CD14-positive monocyte (primary cell): Measurements from ENCODE around the gene UFL1. TPM values are rescaled to one million over a fixed set of nuclear protein-coding genes. Genes with fewer than 3 reads are reported as not detected.
"Not testable (repeated sequence)": the region's sequence is repeated elsewhere in the genome, so short reads cannot be mapped to it uniquely, and the experiment has no call there.

ENCODE experiments used
- DNase-seq, 3 donors: peaks; one replicate each; pipeline ENCODE4 v3.0.0-alpha.2; 2011 to 2022
- H2AFZ ChIP-seq: 2 replicates; pipeline ENCODE4 v1.6.0; 2012; ENCODE audit warnings: mild to moderate bottlenecking, low read depth, low read length, inconsistent platforms; ENCODE audit not compliant: insufficient read depth, poor library complexity, severe bottlenecking
- H3K27ac ChIP-seq, 2 donors: 1 replicate in 1 of 2; 2 replicates in 1 of 2; pipeline ENCODE4 v1.5.1; 2012 to 2013; ENCODE audit warnings: low read length in 2 of 2, control low read depth in 1 of 2, inconsistent platforms in 1 of 2, low read depth in 1 of 2, mild to moderate bottlenecking in 1 of 2
- H3K27me3 ChIP-seq, 2 donors: one replicate each; pipeline versions ENCODE4 v1.6.0 to v1.6.1; 2011 to 2013; ENCODE audit warnings: low read length in 2 of 2; ENCODE audit not compliant: control insufficient read depth in 2 of 2, insufficient read depth in 2 of 2
- H3K36me3 ChIP-seq, 2 donors: replicated peaks in 1 of 2; 1 replicate in 1 of 2; 2 replicates in 1 of 2; pipeline versions ENCODE4 v1.5.1 to v1.6.1; 2012 to 2013; ENCODE audit warnings: low read length in 2 of 2, control low read depth in 1 of 2, inconsistent platforms in 1 of 2, mild to moderate bottlenecking in 1 of 2; ENCODE audit not compliant: insufficient read depth in 2 of 2, control insufficient read depth in 1 of 2
- H3K4me1 ChIP-seq, 2 donors: 1 replicate in 1 of 2; 2 replicates in 1 of 2; pipeline versions ENCODE4 v1.5.1 to v1.6.1; 2012 to 2013; ENCODE audit warnings: low read length in 2 of 2, control low read depth in 1 of 2, inconsistent platforms in 1 of 2, mild to moderate bottlenecking in 1 of 2, moderate library complexity in 1 of 2; ENCODE audit not compliant: insufficient read depth in 2 of 2, control insufficient read depth in 1 of 2
- H3K4me2 ChIP-seq: replicated peaks from 2 replicates; pipeline ENCODE3; 2012; ENCODE audit warnings: low read length, moderate library complexity, mild to moderate bottlenecking; ENCODE audit not compliant: poor library complexity, severe bottlenecking; ENCODE audit errors: extremely low read depth
- H3K4me3 ChIP-seq, 3 experiments: fragments of 200-600 bp in 1 of 3; sonication (generic) in 1 of 3; replicated peaks in 1 of 3; 1 replicate in 2 of 3; 2 replicates in 1 of 3; pipeline ENCODE4 v1.5.1; 2011 to 2013; ENCODE audit warnings: low read length in 3 of 3, mild to moderate bottlenecking in 3 of 3, control low read depth in 2 of 3, low read depth in 2 of 3, inconsistent platforms in 1 of 3, moderate library complexity in 1 of 3
- H3K79me2 ChIP-seq: 2 replicates; pipeline ENCODE4 v1.6.0; 2012; ENCODE audit warnings: mild to moderate bottlenecking, control low read depth, inconsistent platforms, low read length, moderate library complexity; ENCODE audit not compliant: insufficient read depth
- H3K9ac ChIP-seq: 2 replicates; pipeline ENCODE4 v1.6.0; 2017; ENCODE audit warnings: low read length, mild to moderate bottlenecking; ENCODE audit not compliant: insufficient read depth, poor library complexity, severe bottlenecking
- H3K9me3 ChIP-seq, 2 donors: replicated peaks in 1 of 2; 1 replicate in 1 of 2; 2 replicates in 1 of 2; pipeline versions ENCODE4 v1.5.1 to v1.6.1; 2012 to 2013; ENCODE audit warnings: low read length in 2 of 2, control low read depth in 1 of 2; ENCODE audit not compliant: control insufficient read depth in 1 of 2, insufficient read depth in 1 of 2
- H4K20me1 ChIP-seq: 2 replicates; pipeline ENCODE4 v1.6.0; 2012; ENCODE audit warnings: mild to moderate bottlenecking, low read length, control low read depth, moderate library complexity; ENCODE audit not compliant: insufficient read depth
- H3K27ac Mint-ChIP-seq, 7 donors: one replicate each; pipeline ENCODE4 v1.8.0; 2020; ENCODE audit warnings: mild to moderate bottlenecking in 7 of 7, mixed read lengths in 7 of 7, moderate library complexity in 6 of 7, inconsistent platforms in 2 of 7
- H3K27me3 Mint-ChIP-seq, 3 donors: one replicate each; pipeline ENCODE4 v1.8.0; 2021 to 2022; ENCODE audit warnings: low read depth in 3 of 3, mild to moderate bottlenecking in 3 of 3, mixed read lengths in 3 of 3, moderate library complexity in 3 of 3, inconsistent platforms in 1 of 3
- H3K36me3 Mint-ChIP-seq, 2 donors: one replicate each; pipeline ENCODE4 v1.8.0; 2020; ENCODE audit warnings: mixed read lengths in 2 of 2, inconsistent platforms in 1 of 2, mild to moderate bottlenecking in 1 of 2
- H3K4me1 Mint-ChIP-seq: one replicate; pipeline ENCODE4 v1.8.0; 2020; ENCODE audit warnings: mild to moderate bottlenecking, mixed read lengths
- H3K4me3 Mint-ChIP-seq, 2 donors: one replicate each; pipeline ENCODE4 v1.8.0; 2020; ENCODE audit warnings: mild to moderate bottlenecking in 2 of 2, mixed read lengths in 2 of 2, moderate library complexity in 1 of 2
- H3K9me3 Mint-ChIP-seq, 7 donors: one replicate each; pipeline ENCODE4 v1.8.0; 2020 to 2022; ENCODE audit warnings: mixed read lengths in 7 of 7, mild to moderate bottlenecking in 6 of 7, moderate library complexity in 6 of 7, inconsistent platforms in 2 of 7
- CTCF ChIP-seq: fragments of 200-600 bp; IDR thresholded peaks from one replicate; pipeline ENCODE4 v1.8.0; 2022; ENCODE audit warnings: antibody characterized with exemption, mild to moderate bottlenecking
- WGBS: methylation state at CpG from one replicate; pipeline ENCODE4 v1.1.5; 2013; ENCODE audit warnings: missing lambda C conversion rate; ENCODE audit not compliant: insufficient coverage; 5-methylcytosine and 5-hydroxymethylcytosine counted together
- intact Hi-C, 2 donors: fragments of 100-400 bp; cut with micrococcal nuclease; formaldehyde crosslinking; loops; one replicate each; pipeline versions ENCODE4 v1.15.0 to v1.15.1; 2023
- polyA minus RNA-seq: library from RNA; depleted of rRNA, polyadenylated mRNA; stranded (reverse); fragments of >200 nt; gene quantifications from 2 replicates; pipeline ENCODE4 v1.2.3, GENCODE V29; 2012
- polyA plus RNA-seq, 3 donors: library from polyadenylated mRNA; depleted of rRNA in 1 of 3; unstranded in 2 of 3; stranded (reverse) in 1 of 3; fragments of 300-500 nt in 2 of 3; fragments of >200 nt in 1 of 3; fragmentation: Illumina TruSeq in 2 of 3; gene quantifications; 1 replicate in 2 of 3; 2 replicates in 1 of 3; pipeline ENCODE4 v1.2.3, GENCODE V29; 2012 to 2021
- total RNA-seq, 12 experiments: library from RNA in 1 of 12; stranded (reverse) in 1 of 12; fragments of 120-200 nt in 1 of 12; gene quantifications; one replicate each; pipeline ENCODE4 v1.2.4 and lab custom pipeline; 2013 to 2026; ENCODE audit warnings: mixed read lengths in 6 of 12, inconsistent platforms in 1 of 12

The UFL1 gene
- 20.7 TPM for total RNA-seq (2013)
- polyA plus RNA-seq: 10 to 100 TPM in 2 of 3 donors, 1 to 10 TPM in 1; 5.4 to 16.3 (median 12.6) TPM
- polyA minus RNA-seq: 4.3 and 7.4 TPM in 2 replicates
- total RNA-seq (lab: John Stamatoyannopoulos, UW): 14.0 to 56.9 (median 36.7) reads per million in 11 experiments

GRCh38 chr6:96521644-96522464, at the start of gene UFL1:
TSS of gene UFL1 (plus strand) at chr6:96521806. CDS start at chr6:96521874, 68 bp downstream.
- WGBS: under 1% methylated on average over 60 of the region's 63 CpGs
- peak within 1 kb of the TSS; percentile 97 to 98 for H3K27ac ChIP-seq
- H3K9ac ChIP-seq: peak within 1 kb of the TSS; percentile 95
- Mint-ChIP-seq H3K4me3 (peak within 1 kb of the TSS; percentile 97 to 98), H3K27me3 (no peaks in the 10 kb centered on the region), H3K27ac (peak within 1 kb of the TSS; percentile 99 to 100 (median 100)), H3K9me3 (no peaks in the 10 kb centered on the region), H3K36me3 (peaks cover 13 to 16% of the 10 kb centered on the region in 2 donors), H3K4me1 (peaks cover 17% of the 10 kb centered on the region)
- H3K9me3 ChIP-seq: no peaks in the 10 kb centered on the region
- H3K4me2 ChIP-seq: peak within 1 kb of the TSS; percentile 88
- peak within 1 kb of the TSS; percentile 51 to 92 (median 82) for H3K4me3 ChIP-seq
- TF ChIP-seq CTCF: no peak
- peaks cover 19 to 21% of the 10 kb centered on the region in 2 donors for H3K36me3 ChIP-seq
- peaks cover 31% of the 10 kb centered on the region for H3K79me2 ChIP-seq
- no peaks in the 10 kb centered on the region for H3K27me3 ChIP-seq
- peaks cover 15 to 16% of the 10 kb centered on the region in 2 donors for H3K4me1 ChIP-seq
- DNase-seq: peak; percentile 88 to 94 (median 89)
- intact Hi-C loops: loop anchor here in 1 of 2 donors (5.0 kb wide), 1 partner anchor 375 kb away; the partner anchor contains the start of gene NDUFAF4
- H2AFZ ChIP-seq: peak within 1 kb of the TSS; percentile 84
- no peaks in the 10 kb centered on the region for H4K20me1 ChIP-seq

GRCh38 chr6:96472291-96472690, 49.3 kb upstream of the UFL1 start:
- H3K4me3 Mint-ChIP-seq, H3K9me3 Mint-ChIP-seq, H3K36me3 ChIP-seq, H3K4me2 ChIP-seq, H3K36me3 Mint-ChIP-seq, H4K20me1 ChIP-seq, H2AFZ ChIP-seq, H3K79me2 ChIP-seq, H3K27ac Mint-ChIP-seq, H3K9ac ChIP-seq, DNase-seq, H3K4me1 ChIP-seq, intact Hi-C loops, H3K27me3 ChIP-seq, H3K4me3 ChIP-seq, H3K27ac ChIP-seq, H3K9me3 ChIP-seq, H3K27me3 Mint-ChIP-seq, H3K4me1 Mint-ChIP-seq: not testable (repeated sequence)
- WGBS: 20% methylated on average over 1 of the region's 2 CpGs
